HepG2 (cell line): ENCODE data around the gene FAT4.

ENCODE experiments used
- HDAC6 ChIP-seq: fragments of 200-600 bp; sonication (generic); IDR thresholded peaks from 2 replicates; pipeline ENCODE4 v1.7.0; 2017; ENCODE audit warnings: mild to moderate bottlenecking, antibody characterized with exemption, low read length, low read depth
- HNF4A ChIP-seq: sonication (generic); formaldehyde crosslinking; IDR thresholded peaks from 2 replicates; pipeline ENCODE4 v1.4.0; 2020; ENCODE audit warnings: missing genetic modification reagents
- MLX ChIP-seq: IDR thresholded peaks from 2 replicates; pipeline ENCODE4 v1.6.1; 2016
- NFKB2 ChIP-seq: sonication (generic); formaldehyde crosslinking; IDR thresholded peaks from 2 replicates; pipeline ENCODE4 v1.4.0; 2020; ENCODE audit warnings: missing genetic modification reagents, borderline replicate concordance
- NONO ChIP-seq, 2 experiments: fragments of 450-650 bp in 1 of 2; sonication (generic) in 1 of 2; formaldehyde crosslinking in 1 of 2; IDR thresholded peaks in 1 of 2; conservative IDR thresholded peaks in 1 of 2; 2 replicates each; pipeline versions ENCODE4 v1.6.1 to v1.8.0; 2017 to 2022; ENCODE audit warnings: mild to moderate bottlenecking in 1 of 2, missing genetic modification reagents in 1 of 2, moderate library complexity in 1 of 2
- PCBP1 ChIP-seq: fragments of 200-400 bp; formaldehyde crosslinking; IDR thresholded peaks from 2 replicates; pipeline ENCODE4 v1.6.1; 2017; ENCODE audit warnings: mild to moderate bottlenecking, low read depth, low read length, borderline replicate concordance
- ZBTB10 ChIP-seq: sonication (generic); formaldehyde crosslinking; IDR thresholded peaks from 2 replicates; pipeline ENCODE4 v1.4.0; 2020; ENCODE audit warnings: missing genetic modification reagents, borderline replicate concordance
- ZNF326 ChIP-seq: sonication (generic); formaldehyde crosslinking; IDR thresholded peaks from 2 replicates; pipeline ENCODE4 v1.4.0; 2020; ENCODE audit warnings: missing genetic modification reagents, borderline replicate concordance
- ZNF382 ChIP-seq: sonication (generic); formaldehyde crosslinking; IDR thresholded peaks from 2 replicates; pipeline ENCODE4 v1.5.0; 2020; ENCODE audit warnings: missing genetic modification reagents, mild to moderate bottlenecking, borderline replicate concordance
- ZNF770 ChIP-seq: sonication (generic); formaldehyde crosslinking; IDR thresholded peaks from 2 replicates; pipeline ENCODE4 v1.5.0; 2020; ENCODE audit warnings: mild to moderate bottlenecking, missing genetic modification reagents
- ZZZ3 ChIP-seq: sonication (generic); formaldehyde crosslinking; IDR thresholded peaks from 2 replicates; pipeline ENCODE4 v1.4.0; 2020; ENCODE audit warnings: missing genetic modification reagents, mild to moderate bottlenecking, borderline replicate concordance

GRCh38 chr4:125352521-125352920, 37.8 kb downstream of the FAT4 start:
- TF ChIP-seq ZNF326 (CRISPR knock-in tag) (no peak), NFKB2 (no peak), ZNF770 (CRISPR knock-in tag) (no peak), MLX (CRISPR knock-in tag) (no peak), ZZZ3 (CRISPR knock-in tag) (no peak), NONO (IDR thresholded peaks at IDR 0.05) (no peak), NONO (CRISPR knock-in tag; conservative IDR thresholded peaks at IDR 0.05) (no peak), HNF4A (no peak), ZNF382 (CRISPR knock-in tag) (no peak), HDAC6 (no peak), ZBTB10 (no peak), PCBP1 (no peak)
